NCI-H187 treated with DMSO at 0.1 percent for 48 hours (cell line): Measurements from ENCODE around the gene ZNF322.

Experiments used
- DNase-seq: peaks from one replicate; lab custom pipeline; 2025; lab: John Stamatoyannopoulos, UW

Gene ZNF322

DNA sequence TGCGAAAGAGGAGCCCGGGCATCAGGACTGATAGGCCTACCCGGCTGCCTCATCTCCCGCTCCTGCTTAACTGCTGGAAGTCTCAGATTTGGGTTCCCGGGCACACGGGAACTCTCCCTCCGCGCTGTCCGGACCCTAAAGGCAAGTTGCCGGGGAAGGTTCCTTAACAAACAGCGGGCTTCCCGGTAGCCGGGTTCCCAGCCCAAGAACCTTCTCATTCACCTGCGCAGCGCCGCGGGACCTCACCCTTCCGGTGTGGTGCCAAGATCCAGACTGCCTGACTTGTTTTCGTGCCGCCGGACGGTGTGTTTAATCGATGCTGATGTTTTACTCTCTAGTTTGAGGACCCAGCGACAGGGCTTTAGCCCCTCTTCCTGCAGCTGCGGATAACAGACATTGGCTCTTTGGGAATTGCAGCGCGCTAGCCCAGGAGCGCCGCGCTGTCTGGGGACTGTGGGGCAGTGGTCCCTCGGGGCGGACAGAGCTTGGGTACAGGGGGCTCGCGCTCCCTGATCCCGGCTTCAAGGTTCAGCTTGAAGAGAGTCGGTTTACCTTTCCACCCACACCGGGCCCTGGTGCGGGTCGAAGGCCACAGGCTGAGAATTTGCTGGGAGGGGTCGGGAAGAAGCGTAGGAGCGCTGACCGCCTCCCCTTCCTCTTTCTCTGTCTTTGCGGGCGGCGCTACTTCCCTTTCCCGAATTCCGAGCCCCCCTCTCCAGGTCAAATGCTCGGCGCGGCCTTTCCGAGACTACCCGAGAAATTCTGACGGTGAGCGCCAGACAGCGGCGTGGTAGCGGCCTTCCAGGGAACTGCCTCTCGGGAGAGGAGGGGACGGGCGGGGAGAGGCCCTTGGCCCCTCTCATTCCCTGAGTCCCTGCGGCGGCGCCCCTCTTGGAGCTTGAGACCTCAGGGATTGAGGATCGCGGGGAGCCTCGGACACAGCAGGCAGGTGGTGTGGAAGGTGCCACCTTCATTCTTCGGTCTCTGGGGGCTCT is 45.6 kb downstream of the ZNF322 start:
- no peak for DNase-seq

DNA sequence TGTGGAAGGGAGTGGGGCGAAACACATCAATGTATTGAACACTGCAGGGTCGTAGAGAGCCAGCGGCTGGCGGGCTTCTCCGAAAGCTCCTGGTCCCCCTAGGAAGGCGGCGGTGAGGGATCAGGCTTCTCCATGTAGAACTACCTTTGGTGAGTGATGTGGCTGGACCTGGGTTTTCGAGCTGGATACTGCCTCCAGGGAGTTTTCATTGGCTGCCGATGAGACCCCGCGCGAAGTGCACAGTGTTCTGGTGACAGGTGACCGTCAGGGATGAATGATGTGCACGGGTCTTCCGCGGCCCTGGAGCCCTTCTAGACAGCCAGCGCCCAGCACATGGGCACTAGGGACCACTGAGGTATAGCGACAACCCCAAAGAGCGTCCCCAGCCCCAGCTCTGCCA is 46.3 kb downstream of the ZNF322 start:
- DNase-seq = no peak

GRCh38 chr6:26611599-26611998 is 47.9 kb downstream of the ZNF322 start:
- no peak for DNase-seq

DNA sequence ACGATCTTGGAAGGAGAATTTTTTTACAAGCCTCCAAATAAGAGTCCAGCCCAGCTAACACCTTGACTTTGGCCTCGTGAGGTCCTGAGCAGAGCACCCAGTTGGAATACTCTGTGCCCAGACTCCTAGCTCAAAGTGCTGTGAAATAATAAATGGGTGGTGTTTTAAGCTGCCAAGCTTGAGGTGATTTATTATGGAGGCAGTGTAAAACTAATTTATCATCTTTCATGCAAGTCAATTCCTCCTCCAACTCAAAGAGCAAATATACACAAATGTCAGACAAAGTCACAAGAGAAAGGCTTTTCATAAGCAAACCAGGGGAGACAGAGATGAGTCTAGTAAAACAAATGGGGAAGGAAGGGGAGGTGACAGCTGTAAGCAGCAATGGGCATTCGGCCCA is 50.1 kb downstream of the ZNF322 start:
- DNase-seq = no peak

DNA sequence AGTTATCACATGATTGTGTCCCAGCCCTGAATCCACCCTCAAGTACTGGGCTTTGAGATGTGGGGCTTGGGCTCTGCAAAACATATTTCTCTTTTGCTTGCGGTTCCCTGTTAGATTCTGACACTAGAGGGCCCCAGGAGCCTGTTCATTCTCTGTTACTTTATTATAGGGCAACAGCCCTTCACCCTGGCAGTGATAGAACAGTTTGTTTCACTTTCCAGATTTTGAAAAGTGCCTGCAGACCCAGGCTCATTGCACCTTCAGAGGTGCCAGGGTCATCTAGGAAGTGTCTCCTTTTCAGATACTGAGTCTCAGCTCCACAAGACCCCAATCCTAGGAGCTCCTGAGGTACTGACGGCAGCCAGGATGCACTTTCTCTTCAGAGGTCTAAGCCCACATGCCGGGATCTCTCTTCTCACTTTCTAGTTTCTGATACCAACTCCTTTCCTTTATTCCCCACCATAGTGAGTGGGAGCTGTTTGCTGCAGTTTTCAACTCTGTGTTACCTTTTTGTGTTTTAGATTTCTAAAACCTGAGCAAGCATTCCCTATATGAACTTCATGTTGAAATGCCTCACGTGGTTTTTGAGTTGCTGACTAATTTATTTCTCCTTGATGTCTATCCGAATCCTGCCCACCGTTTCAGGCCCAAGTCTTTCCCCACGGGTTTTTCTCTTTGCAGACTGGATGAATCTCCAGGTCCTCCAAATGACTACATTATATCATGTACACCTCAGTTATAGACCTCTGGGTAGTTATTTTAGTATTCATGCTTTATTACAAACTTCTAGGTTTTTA is 51.9 kb downstream of the ZNF322 start:
- no peak for DNase-seq

- no peak for DNase-seq
Measured at GRCh38 chr6:26604797-26605196, 54.7 kb downstream of the ZNF322 start.

GRCh38 chr6:26604026-26604425 is 55.5 kb downstream of the ZNF322 start:
- no peak for DNase-seq

GRCh38 chr6:26602262-26602661 is 57.3 kb downstream of the ZNF322 start:
- no peak for DNase-seq

GRCh38 chr6:26600759-26601158 is 58.8 kb downstream of the ZNF322 start:
- no peak for DNase-seq

DNA sequence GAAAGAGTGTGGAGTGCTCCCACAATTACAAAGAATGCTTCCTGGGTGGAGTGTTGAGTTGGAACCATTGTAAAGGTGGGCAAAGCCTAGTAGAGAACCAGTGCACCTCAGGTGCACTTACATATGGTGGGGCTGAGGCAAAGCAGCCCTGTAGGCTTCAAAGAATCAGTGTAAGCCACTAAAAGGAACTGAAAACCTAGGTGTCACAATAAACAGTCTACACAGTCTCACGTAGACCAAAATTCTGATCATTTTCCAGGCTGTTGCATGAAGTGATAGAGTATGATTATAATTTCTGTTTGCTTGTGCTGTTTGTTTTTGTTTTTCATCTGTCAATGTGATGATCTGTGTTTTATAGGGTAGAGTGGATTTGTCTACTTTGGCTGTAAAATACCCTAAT is 60.0 kb downstream of the ZNF322 start:
- DNase-seq = no peak

DNA sequence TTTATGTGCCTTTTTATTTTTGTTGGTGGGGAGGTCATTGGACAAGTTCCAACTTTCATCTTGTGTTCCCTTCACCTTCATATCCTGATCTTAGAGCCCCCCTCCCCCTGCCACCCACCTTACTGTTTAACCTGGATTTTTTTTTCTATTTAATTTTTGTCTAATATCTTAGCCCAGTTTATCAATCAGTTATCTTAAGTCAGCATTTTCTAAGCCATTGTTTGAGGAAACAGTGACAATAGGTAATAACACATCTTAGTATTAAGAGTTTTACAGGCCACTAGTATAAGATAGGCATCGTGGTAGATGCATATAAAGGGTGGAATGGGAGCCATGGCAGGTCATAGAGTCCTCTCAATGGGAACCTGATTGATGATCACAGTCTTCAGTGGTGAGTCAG is 60.4 kb downstream of the ZNF322 start:
- DNase-seq = no peak

DNA sequence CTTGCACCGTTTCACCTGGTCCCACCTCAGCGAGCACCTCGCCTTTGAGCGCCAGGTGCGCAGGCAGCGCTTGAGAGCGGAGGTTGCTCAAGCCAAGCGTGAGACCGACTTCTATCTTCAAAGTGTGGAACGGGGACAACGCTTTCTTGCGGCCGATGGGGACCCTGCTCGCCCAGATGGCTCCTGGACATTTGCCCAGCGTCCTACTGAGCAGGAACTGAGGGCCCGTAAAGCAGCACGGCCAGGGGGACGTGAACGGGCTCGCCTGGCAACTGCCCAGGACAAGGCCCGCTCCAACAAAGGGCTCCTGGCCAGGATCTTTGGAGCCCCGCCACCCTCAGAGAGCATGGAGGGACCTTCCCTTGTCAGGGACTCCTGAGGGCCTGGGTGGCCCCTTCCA is 61.3 kb downstream of the ZNF322 start:
- DNase-seq = no peak

DNA sequence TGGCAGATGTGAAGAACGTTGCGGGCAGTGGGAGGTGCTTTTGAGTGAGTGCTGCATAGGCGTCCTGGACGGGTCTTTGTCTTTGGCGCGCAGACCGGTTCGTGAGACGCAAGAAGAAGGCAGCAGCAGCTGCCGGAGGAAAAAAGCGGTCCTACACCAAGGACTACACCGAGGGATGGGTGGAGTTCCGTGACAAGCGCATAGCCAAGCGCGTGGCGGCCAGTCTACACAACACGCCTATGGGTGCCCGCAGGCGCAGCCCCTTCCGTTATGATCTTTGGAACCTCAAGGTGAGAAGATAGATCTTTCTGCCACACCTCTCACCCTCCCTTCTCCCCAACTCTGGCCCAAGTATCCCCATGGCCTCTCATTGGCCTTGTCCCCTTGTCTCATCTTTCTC is 61.7 kb downstream of the ZNF322 start:
- no peak for DNase-seq

- DNase-seq = no peak
Measured at GRCh38 chr6:26597389-26597766, 62.2 kb downstream of the ZNF322 start.

DNA sequence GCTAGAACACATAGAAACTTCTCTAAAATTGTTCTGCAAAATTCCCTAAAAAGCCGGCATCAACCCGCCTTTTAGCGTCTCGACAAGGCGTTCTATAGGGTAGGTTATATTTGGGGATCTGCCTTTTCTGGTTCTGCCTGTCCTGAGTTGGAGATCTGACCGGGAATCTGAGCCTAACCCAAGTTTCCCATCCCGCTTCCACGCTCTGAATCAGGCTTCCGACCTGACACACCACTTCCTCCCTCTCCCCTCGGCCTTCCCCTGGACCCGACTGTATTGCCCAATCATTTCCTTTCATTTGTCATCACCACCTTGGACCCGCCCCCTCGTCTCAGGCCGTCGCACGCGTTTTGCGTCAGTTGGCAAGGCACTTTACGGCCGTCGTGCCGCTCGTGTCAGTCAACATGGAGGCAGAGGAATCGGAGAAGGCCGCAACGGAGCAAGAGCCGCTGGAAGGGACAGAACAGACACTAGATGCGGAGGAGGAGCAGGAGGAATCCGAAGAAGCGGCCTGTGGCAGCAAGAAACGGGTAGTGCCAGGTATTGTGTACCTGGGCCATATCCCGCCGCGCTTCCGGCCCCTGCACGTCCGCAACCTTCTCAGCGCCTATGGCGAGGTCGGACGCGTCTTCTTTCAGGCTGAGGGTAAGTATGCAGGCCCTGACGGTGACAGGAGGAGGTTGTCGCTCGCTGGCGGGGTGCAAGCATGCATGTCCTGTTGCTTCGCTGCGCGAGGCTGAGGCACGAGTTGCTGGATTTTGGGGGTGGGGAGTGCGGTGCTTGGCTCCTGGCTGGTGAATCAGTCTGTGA is 62.8 kb downstream of the ZNF322 start, which contains the start of gene ABT1:
TSS of gene ABT1 (plus strand) at position 375 of the 810 bp plus-strand sequence. CDS start at position 405, 30 bp downstream.
- DNase-seq = peak; percentile 89

- DNase-seq = peak; percentile 52
Measured at GRCh38 chr6:26595669-26596269, 63.8 kb downstream of the ZNF322 start.

DNA sequence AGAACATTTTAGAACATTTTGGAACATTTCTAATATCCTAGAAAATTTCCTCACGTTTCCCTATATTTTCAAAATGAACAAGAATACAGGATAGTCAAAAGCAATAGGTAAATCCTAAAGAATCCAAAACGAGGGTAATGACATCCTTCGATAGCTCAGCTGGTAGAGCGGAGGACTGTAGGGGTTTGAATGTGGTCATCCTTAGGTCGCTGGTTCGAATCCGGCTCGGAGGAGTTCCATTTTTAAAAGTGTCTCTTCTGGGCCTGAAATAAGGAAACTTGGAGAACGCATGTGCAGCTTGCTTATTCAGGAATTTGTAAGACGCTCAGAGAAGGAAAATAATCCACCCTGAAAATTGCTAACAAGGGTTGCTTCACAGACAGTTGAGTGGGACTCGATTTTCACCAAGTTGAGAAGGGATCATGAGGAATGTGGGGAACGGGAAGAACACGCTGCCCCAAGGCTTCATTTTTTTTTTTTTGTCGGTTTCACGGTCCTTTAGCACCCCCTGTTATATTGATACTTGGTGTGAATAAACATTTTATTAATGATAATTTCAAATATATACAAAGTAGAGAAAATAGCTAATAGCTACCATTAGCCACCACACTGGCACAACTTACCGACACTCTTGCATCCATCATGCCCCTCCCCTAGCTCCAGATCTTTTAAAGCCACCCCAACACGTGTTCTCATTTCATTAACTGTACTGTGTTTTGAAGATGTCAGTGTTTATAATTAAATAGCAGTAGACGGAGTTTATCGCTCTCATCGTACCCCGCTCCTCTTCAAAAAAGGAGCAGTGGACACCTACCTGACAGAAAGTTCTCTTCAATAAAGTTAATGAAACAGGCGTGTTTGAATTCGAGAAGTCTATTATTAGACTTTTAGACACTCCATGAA is 64.6 kb downstream of the ZNF322 start:
- no peak for DNase-seq

GRCh38 chr6:26594131-26594498 is 65.4 kb downstream of the ZNF322 start:
- no peak for DNase-seq

DNA sequence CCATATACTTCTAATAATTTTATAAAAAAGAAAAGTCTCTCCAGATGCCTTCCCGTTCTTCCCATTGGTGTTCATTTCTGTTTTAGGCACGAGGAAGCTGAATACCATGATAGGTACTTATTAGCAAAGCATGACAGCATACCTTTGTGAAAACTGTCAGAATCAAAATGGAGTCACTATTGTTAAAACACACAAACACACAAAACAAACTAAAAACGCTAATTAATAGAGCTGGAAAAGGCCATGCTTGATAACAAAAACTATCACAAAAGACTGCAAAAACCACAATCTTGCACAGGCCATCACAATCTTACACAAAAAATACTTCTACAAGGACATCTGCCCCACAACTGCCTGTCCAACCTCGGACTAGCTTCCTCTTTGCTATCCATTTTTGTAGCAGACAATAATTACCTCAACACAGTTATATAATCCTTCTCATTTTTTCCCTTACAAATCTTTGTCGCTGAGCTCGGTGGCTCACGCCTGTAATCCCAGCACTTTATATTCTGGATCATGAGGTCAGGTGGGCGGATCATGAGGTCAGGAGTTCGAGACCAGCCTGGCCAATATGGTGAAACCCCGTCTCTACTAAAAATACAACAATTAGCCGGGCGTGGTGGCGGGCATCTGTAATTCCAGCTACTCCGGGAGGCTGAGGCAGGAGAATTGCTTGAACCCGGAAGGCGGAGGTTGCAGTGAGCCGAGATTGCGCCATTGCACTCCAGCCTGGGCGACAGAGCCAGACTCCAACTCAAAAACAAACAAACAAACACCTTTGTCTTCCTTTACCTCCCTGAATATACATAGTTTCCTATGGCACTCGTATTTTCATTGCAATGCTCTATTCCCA is 66.0 kb downstream of the ZNF322 start:
- no peak for DNase-seq

GRCh38 chr6:26592649-26593048 is 66.9 kb downstream of the ZNF322 start:
- no peak for DNase-seq
